ENCODE measurements around the gene NINJ1. TPM values are rescaled to one million over a fixed set of nuclear protein-coding genes. Genes with fewer than 3 reads are reported as not detected.

Gene NINJ1
- total and polyA plus RNA-seq, 12 donors = 35.5 to 77.1 (median 41.3) TPM

DNA sequence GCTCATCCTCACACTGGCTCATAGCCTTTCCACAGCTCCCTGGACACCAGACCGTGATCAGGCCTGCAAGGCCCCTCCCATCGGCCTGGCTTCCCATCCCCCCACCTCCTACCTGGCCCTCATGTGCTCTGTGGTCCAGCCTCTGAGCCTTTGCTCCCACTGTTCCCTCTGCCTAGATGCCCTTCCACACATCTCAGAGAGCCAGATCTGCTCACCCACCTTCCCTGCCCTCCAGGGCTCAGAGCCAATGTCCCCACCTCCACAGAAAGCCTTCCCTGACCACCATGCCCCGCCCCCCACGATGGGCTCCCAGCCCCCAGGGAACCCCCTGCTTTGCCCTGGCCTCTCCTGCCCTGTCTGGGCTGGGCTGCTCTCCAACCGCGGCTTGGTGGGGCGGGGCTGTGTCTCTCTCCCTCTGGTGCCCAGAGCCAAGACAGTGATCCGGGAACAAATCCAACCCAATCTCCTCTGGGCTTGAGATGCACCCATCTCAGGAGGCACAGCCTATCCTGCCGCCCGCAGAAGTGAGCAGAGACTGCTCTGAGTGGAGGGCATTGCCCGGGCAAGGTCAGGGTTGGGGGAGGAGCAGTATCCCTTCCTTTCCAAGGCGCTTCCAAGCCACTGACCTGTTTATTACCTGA lies 1.6 kb downstream of the NINJ1 start:
- Histone ChIP-seq H3K27me3 (no peaks in the 10 kb centered on the region), H3K36me3 (peaks cover 0 to 15% (median 0%) of the 10 kb centered on the region in 9 donors), H3K9me3 (no peaks in the 10 kb centered on the region), H3K4me1 (peaks cover 34 to 77% (median 68%) of the 10 kb centered on the region in 9 donors), H3K4me3 (peak overlapping the region in 9 of 10 donors; percentile 57 to 97 (median 76)), H3K27ac (peak overlapping the region; percentile 74 to 99 (median 94))
- peak in 7 of 8 donors; percentile 13 to 61 (median 42) for ATAC-seq
- WGBS, 2 donors = 35 to 42% methylated on average over 12 of the region's 12 CpGs
- intact Hi-C loops (cut with DNase I) = loop anchor here in 2 of 10 donors (10.0 kb wide), 1 partner anchor 322 kb away; the partner anchor contains the start of genes FAM120A (in 2 of the 2) and FAM120AOS (in 2 of the 2)
- TF ChIP-seq, protein P1, sequence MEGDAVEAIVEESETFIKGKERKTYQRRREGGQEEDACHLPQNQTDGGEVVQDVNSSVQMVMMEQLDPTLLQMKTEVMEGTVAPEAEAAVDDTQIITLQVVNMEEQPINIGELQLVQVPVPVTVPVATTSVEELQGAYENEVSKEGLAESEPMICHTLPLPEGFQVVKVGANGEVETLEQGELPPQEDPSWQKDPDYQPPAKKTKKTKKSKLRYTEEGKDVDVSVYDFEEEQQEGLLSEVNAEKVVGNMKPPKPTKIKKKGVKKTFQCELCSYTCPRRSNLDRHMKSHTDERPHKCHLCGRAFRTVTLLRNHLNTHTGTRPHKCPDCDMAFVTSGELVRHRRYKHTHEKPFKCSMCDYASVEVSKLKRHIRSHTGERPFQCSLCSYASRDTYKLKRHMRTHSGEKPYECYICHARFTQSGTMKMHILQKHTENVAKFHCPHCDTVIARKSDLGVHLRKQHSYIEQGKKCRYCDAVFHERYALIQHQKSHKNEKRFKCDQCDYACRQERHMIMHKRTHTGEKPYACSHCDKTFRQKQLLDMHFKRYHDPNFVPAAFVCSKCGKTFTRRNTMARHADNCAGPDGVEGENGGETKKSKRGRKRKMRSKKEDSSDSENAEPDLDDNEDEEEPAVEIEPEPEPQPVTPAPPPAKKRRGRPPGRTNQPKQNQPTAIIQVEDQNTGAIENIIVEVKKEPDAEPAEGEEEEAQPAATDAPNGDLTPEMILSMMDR (IDR thresholded peaks at IDR 0.05) = no peak
- DNase-seq = peak; percentile 74 to 76

DNA sequence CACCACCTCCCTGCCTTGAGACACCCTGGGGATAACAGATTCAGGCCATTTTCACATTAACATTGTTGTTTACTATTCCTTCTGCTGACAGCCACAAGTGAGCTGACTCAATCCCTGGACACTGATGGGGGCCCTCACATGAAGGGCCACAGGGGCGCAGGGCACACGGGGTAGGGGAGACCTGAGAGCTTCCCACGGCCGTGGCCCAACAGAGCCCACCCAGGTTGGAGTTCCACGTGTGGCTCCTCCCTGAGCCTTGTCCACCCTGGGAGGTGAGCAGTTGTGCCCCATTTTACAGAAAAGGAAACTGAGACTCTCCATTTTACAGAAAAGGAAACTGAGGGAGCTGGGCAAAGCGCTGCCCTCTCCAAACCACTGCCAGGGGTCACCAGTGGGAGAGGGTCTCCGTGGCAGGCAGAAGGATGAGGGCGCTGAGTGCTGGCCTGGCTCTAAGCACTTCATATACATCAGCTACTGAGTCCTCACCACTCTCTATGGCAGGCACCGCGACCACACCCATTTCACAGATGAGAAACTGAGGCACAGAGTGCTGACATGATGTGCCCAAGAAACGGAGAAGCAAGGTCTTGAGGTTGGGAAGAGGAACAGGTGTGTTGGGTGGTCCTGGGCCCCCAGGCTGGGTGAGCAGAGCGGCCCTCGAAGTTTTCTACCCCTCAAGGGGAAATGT lies 2.3 kb downstream of the NINJ1 start:
- no peak for ATAC-seq
- Histone ChIP-seq H3K9me3 (no peaks in the 10 kb centered on the region), H3K36me3 (peaks cover 0 to 15% (median 0%) of the 10 kb centered on the region in 9 donors), H3K27ac (peak overlapping the region in 9 of 10 donors; percentile 49 to 99 (median 94)), H3K27me3 (no peaks in the 10 kb centered on the region), H3K4me1 (peaks cover 40 to 83% (median 75%) of the 10 kb centered on the region in 9 donors), H3K4me3 (peak overlapping the region in 7 of 10 donors; percentile 24 to 97 (median 74))
- TF ChIP-seq, protein P1 (IDR thresholded peaks at IDR 0.05) = no peak
- DNase-seq = no peak
- intact Hi-C loops (cut with DNase I) = loop anchor here in 2 of 10 donors (10.0 kb wide), 1 partner anchor 323 kb away; the partner anchor contains the start of genes FAM120A (in 2 of the 2) and FAM120AOS (in 2 of the 2)
- WGBS, 2 donors = 91 to 94% methylated on average over 13 of the region's 13 CpGs

DNA sequence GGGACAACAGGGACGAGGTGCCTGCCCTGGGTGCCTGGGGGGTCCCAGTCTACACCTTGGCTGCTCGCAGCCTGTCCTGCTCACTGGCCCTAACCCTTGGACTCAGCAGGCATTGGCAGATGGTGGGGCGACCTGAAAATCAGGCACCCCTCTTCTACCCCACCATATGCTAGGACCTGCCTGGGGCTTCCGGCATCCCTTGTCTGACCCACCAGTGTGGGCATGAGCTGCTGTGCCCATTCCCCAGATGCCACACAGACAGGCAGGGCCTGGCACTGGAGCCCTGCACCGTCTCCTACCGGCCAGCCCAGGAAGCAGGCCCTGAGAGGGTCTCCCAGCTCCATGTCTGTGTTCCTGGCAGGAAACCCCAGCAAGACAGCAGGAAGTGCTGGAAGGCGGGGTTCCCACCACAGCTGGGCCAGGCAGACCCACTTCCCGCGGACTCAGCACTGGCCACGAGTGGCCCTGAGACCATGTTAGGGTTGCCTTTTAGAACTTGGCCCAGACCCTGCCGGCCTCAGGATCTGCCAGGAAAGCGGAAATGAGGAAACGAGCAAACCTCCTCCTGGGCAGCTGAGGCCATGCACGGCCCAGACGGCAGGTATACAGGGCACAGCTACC lies 3.1 kb downstream of the NINJ1 start:
- DNase-seq (peak in 1 of 2 donors; percentile 54), ATAC-seq (peak in 2 of 8 donors; percentile 1 to 25)
- Histone ChIP-seq H3K27me3 (no peaks in the 10 kb centered on the region), H3K9me3 (no peaks in the 10 kb centered on the region), H3K4me3 (peak overlapping the region in 6 of 10 donors; percentile 14 to 97 (median 51)), H3K27ac (peak overlapping the region in 9 of 10 donors; percentile 49 to 99 (median 84)), H3K36me3 (peaks cover 0 to 22% (median 0%) of the 10 kb centered on the region in 9 donors), H3K4me1 (peaks cover 45 to 90% (median 82%) of the 10 kb centered on the region in 9 donors)
- WGBS, 2 donors = 53 to 73% methylated on average over 15 of the region's 15 CpGs
- TF ChIP-seq, protein P1 (IDR thresholded peaks at IDR 0.05) = peak in 1 of 9 donors; percentile 28
- intact Hi-C loops (cut with DNase I) = loop anchor here in 2 of 10 donors (10.0 kb wide), 1 partner anchor 324 kb away; the partner anchor contains the start of genes FAM120A (in 2 of the 2) and FAM120AOS (in 2 of the 2)

Measured in heart right ventricle (tissue), 16 donors.